GM04503 (cell line): Measurements from ENCODE around the gene SAMHD1.
A peak's percentile ranks its signal among the peaks of the same experiment; 100 is the strongest.
"Not testable (repeated sequence)": the region's sequence is repeated elsewhere in the genome, so short reads cannot be mapped to it uniquely, and the experiment has no call there.

ENCODE experiments used
- DNase-seq: peaks from one replicate; pipeline ENCODE4 v3.0.0-alpha.2; 2012; ENCODE audit warnings: low read depth

The SAMHD1 gene

DNA sequence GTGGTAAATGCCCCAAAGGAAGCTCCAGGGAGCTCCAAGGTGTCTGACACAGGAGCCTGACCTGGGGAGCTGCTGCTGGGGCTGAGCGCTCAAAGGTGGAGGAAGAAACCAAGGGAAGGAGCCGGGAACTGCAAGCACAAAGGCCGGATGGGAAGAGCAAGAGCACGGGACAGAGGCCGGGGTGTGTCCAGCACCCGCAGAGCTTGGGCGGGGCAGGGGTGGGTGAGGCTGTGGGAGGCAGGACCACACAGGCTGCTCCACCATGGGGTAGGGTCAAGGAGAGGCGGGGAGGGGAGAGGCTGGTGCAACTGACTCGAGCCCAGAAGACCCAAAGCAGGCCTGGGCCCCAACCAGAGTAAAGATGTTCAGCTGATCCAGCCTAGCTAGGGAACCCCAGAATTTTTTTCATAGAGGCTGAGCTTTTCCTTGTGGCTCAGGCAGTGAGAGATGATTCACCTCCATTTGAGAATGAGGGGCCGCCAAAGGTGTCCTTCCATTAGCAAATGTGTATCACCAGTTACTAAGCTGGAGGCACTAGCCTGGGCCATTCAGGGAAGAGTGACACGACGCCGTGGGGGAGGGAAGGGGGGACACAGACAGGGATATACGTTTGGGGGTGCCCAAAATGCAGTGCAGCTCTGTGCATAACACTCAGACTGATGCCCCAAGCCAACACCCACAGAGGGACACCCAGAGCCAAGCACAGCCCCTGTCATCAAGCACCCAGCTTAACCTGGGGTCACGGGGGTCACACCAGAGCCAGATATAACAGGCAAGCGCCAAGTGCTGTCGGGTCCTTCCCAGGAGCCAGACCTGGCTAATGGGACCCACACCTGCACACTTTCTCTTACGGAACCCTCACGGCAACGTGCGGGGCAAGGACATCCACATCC, 96.9 kb downstream of the SAMHD1 start:
- no peak for DNase-seq

DNA sequence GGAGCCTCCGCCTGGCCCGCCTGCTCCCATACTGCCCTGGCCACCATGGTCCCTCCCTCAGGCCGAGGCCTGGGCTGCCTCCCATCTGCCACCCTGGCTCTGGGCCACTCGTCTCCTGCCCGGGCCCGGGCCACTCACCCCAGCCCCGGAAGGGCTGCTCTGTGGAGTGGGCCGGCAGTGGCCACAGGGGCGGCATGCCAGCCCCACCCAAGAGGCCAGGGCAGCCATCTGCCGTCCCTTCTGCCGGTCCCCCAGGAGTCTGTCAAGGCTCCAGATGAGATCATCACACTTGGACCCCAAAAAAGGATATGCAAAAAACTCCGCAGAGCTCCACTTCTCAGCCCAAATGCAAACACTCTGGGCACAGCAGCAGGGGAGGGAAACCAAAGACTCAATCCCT, 99.3 kb downstream of the SAMHD1 start:
- no peak for DNase-seq

DNA sequence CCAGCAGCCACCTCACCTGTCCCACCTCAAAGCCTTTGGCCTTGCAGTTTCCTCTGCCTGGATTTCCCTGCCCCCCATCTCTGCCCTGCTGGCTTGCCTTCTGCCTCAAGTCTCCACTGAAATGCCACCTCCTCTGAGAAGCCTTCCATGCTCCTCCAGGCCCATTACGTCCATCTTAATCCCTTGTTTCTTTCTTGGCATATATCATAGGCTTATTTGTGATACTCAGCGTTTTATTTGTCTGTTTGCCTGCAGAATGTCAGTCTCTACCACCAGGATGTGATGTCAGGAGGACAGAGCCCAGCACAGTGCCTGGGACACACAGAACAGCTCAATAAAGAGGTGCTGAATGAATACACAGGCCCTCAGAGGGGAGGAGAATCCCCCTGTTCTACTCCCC, 100.0 kb downstream of the SAMHD1 start:
- DNase-seq: no peak

DNA sequence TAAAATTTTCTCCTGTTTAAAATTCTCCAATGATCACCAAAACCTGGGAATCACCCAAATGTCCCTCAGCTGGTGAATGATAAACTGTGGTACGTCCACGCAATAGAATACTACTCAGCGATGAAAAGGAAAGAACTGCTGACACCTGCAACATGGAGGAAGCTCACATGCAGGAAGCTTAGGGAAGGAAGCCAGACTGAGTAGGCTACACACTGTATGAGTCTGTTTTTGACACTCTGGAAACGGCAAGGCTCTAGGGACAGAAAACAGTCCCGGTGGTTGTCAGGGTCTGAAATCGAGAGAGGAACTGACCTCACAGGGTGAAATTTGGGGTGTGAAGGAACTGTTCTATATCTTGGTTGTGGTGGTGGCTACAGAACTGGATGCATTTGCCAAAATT, 100.7 kb downstream of the SAMHD1 start:
- no peak for DNase-seq

DNA sequence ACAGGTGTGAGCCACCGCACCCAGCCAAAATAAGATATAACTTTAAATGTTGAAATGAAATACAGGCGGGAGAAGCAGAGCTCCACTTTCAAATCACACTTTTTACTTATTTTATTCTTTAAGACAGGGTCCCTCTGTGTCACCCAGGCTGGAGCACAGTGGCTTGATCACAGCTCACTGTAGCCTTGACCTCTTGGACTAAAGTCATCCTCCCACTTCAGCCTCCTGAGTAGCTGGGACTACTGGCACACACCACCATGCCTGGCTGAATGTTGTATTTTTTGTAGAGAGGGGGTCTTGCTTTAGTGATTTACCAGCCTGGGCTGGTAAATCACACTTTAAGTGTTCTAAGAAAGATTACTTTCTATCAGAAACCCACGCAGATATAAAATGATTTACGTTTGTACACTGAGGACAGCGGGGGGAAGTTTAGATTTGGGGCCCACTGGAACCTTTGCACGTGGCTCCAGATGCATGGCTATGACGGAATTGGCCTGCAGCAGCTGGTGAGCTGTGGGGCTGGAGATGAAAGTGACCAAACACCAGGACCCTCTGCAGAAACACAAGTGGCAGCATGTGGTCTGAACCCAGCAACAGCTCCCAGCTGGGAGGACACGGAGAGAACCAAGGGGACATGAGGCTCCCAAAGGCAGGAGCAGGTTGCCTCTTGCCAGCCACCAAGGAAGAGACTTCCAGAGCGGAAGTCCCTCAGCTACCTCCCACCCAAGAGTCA, 102.0 kb downstream of the SAMHD1 start:
- no peak for DNase-seq

DNA sequence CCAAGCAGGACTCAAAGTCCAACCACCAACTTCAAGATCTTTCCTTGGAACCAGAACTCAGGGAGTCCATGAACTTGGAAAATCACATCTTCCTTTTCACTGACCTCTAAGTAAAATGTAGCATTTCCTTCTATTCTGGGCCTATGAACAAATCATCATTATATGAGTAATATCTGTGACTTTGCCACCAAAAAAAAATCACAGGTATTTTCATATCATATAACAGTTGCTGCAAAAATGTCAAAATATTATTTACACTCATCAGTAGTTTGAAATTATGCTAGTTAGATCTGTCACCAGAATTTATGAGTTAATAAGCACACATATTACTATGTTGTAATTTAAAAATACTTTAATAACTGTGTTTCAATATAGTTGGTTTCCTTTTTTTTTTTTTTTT, 102.8 kb downstream of the SAMHD1 start:
- no peak for DNase-seq

DNA sequence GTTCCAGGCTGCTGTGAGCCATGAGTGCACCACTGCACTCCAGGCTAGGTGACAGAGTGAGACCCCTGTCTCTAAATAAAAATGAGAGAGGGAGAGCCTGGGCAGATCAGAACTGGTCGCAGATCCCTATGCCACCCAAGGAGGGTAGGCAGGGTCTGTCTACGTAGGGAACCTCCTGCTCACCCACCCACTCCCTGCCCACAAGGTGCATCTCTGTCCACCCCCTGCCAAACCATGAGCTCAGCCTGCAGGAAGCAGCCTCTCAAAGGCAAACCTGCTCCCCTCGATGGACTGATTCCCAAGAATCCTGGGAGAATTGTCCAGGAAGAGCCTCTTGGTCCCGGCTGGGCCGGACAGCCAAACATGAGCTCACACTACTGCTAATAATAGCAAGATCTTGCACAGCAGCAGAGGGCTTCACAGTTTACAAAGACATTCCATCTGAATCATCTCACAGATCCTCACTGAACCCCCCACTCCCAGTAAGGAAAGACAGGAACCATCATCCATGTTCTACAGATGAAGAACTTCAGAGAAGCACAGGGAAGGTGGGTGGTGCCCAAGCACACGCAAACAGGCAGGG, 103.3 kb downstream of the SAMHD1 start:
- peak; percentile 76 for DNase-seq

DNA sequence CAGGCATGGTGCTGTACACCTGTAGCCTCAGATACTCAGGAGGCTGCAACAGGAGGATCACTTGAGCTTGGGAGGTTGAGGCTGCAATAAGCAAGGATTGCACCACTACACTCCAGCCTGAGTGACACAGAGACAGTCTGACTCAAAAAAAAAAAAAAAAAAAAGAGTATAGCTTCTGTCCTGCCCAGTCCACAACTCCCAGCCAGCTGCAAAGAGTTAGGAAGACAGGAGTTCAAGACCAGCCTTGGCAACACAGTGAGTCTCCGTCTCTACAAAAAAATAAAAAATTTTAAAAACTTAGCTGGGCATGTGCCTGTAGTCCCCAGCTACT, 103.8 kb downstream of the SAMHD1 start:
- no peak for DNase-seq

DNA sequence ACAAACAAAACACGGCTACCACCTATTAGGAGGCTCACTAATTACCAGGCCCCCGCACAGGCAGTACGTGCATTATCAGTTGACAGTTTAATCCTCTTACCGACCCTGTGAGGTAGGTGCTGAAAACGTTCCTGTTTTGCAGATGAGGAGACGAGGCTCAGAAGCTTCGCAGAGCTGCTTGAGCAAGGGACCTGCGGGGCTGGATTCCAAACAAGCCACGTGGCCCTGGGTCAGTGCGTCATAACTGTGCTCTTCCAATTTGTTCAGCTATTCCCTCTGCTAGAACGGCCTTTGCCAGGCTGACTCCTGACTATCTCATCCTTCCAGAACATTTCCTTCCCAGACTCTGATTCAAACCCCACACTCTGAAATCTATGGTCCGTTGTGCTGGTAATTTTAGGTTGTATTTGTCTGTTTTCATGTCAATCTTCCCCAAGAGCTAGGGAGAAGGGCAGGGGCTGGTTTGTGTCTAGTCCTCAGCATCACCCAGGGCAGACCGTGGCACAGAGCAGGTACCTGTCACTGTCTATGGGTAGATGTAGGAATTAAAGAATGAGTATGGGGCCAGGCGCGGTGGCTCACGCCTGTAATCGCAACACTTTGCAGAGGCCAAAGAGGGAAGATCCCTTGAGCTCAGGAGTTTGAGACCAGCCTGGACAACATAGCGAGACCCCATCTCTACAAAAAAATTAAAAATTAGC, 104.3 kb downstream of the SAMHD1 start:
- DNase-seq: no peak

DNA sequence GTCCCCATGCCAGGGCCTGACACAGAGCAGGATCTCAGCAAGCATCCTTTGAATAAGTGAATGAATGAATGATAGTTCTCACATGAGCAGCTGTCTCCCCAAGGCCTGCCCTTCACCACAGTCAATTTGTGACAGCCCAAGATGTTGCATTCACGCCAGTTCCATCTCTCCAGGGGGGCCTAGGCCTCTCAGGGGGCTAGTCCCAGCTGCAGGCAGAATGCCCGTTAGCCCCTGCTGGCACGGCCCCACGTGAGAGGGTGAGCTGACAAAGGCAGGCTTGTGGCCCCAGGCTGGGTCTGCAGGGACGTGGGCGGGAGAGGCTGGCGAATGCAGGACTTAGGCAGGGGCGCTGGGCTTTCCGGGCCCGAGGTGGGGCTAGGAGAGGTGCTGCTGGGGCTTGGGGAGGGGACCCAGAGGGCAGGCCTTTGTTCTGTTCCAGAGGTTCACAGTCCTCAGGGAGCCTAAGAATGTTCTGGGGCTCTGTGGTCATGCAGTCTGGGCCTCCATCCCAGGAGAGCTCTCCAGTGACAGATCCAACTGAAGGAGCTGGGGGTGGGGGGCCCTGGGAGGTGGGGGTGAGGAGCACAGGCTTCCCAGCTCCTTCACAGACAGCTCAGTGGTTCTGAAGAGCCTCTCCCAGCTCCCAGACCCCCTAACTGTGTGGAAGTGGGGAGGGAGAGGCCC, 106.1 kb downstream of the SAMHD1 start:
- no peak for DNase-seq

DNA sequence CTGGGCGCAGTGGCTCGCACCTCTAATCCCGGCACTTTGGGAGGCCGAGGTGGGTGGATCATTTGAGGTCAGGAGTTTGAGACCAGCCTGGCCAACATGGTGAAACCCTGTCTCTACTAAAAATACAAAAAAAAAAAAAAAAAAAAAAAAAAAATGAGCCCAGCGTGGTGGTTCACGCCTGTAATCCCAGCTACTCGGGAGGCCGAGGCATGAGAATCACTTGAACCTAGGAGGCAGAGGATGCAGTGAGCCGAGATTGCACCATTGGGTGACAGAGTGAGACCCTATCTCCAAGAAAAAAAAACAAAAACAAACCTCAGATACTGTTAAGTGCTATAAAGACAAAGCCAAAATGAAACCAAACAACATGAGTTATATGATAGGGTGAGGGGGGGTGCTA, 110.5 kb downstream of the SAMHD1 start:
- not testable (repeated sequence) for DNase-seq
